A549 (cell line): ENCODE data around the gene NKX2-8. TPM values are rescaled to one million over a fixed set of nuclear protein-coding genes. Genes with fewer than 3 reads are reported as not detected.

ENCODE experiments used
- ATAC-seq, 2 experiments: fragments of 200-7000 bp in 1 of 2; fragments of >200 bp in 1 of 2; cut with Nextera tagmentation in 1 of 2; cut with Tn5 transposase in 1 of 2; 3 replicates each; pipeline versions ENCODE4 v1.8.0 to v1.9.1; 2018 to 2020; ENCODE audit warnings: mild to moderate bottlenecking in 1 of 2, moderate library complexity in 1 of 2
- CTCF ChIA-PET: fragments of 300-600 bp; sonication (Branson Sonifier 250); formaldehyde crosslinking; extraction: SDS; loops from one replicate; lab custom pipeline; 2021; ENCODE audit warnings: antibody characterized with exemption, inconsistent platforms; lab: Yijun Ruan, JAX
- POLR2A ChIA-PET: fragments of 350-600 bp; formaldehyde crosslinking; extraction: SDS; loops from one replicate; lab custom pipeline; 2021; ENCODE audit warnings: antibody characterized with exemption, inconsistent platforms; lab: Yijun Ruan, JAX
- DNase-seq, 2 experiments: peaks; one replicate each; pipeline versions ENCODE4 v3.0.0 to v3.0.0-alpha.2; 2011 to 2016; ENCODE audit warnings: low read depth in 1 of 2, low spot score in 1 of 2
- FAIRE-seq: peaks from 2 replicates; lab custom pipeline; 2011; peaks lifted over from hg19 to GRCh38; lab: Jason Lieb, UNC
- H3K27ac ChIP-seq, 2 experiments: fragments of >200 bp; sonication (Bioruptor Twin); formaldehyde crosslinking; 3 replicates each; pipeline ENCODE4 v1.5.1; 2016 to 2017
- H3K4me1 ChIP-seq: fragments of >200 bp; sonication (Bioruptor Twin); formaldehyde crosslinking; 3 replicates; pipeline ENCODE4 v1.6.1; 2016
- H3K4me2 ChIP-seq: fragments of >200 bp; sonication (Bioruptor Twin); formaldehyde crosslinking; 3 replicates; pipeline ENCODE4 v1.6.1; 2016
- H3K4me3 ChIP-seq: fragments of >200 bp; sonication (Bioruptor Twin); formaldehyde crosslinking; 3 replicates; pipeline ENCODE4 v1.5.1; 2016
- H3K9me3 ChIP-seq: fragments of >200 bp; sonication (Bioruptor Twin); formaldehyde crosslinking; 3 replicates; pipeline ENCODE4 v1.6.1; 2016
- CBX8 ChIP-seq: fragments of 200-600 bp; sonication (generic); IDR thresholded peaks from 2 replicates; pipeline ENCODE4 v1.6.1; 2016
- E2F6 ChIP-seq: IDR thresholded peaks from 2 replicates; pipeline ENCODE4 v1.6.1; 2012; ENCODE audit warnings: low read depth, borderline replicate concordance
- ELK1 ChIP-seq: fragments of 150-350 bp; IDR thresholded peaks from 2 replicates; pipeline ENCODE4 v1.6.1; 2014; ENCODE audit warnings: low read depth, mild to moderate bottlenecking, low read length
- FOXS1 ChIP-seq: fragments of 250-450 bp; sonication (Bioruptor Pico); IDR thresholded peaks from 2 replicates; pipeline ENCODE4 v1.5.0; 2020; ENCODE audit warnings: mild to moderate bottlenecking, moderate library complexity
- HMGXB4 ChIP-seq: fragments of 250-450 bp; sonication (Bioruptor Pico); IDR thresholded peaks from 2 replicates; pipeline ENCODE4 v1.5.0; 2021; ENCODE audit warnings: mild to moderate bottlenecking, moderate library complexity, borderline replicate concordance
- HOXA7 ChIP-seq: fragments of 250-450 bp; sonication (Bioruptor Pico); IDR thresholded peaks from 2 replicates; pipeline ENCODE4 v1.5.0; 2020; ENCODE audit warnings: mild to moderate bottlenecking, moderate library complexity
- HOXB13 ChIP-seq: fragments of 250-450 bp; sonication (Bioruptor Pico); IDR thresholded peaks from 2 replicates; pipeline ENCODE4 v1.5.0; 2020; ENCODE audit warnings: low read depth, mild to moderate bottlenecking, moderate library complexity
- HOXB5 ChIP-seq: fragments of 250-450 bp; sonication (Bioruptor Pico); IDR thresholded peaks from 2 replicates; pipeline ENCODE4 v1.5.0; 2020; ENCODE audit warnings: mild to moderate bottlenecking, moderate library complexity
- KDM5A ChIP-seq: fragments of 200-600 bp; sonication (generic); IDR thresholded peaks from 2 replicates; pipeline ENCODE4 v1.6.1; 2016; ENCODE audit warnings: antibody characterized with exemption, mild to moderate bottlenecking
- MAFK ChIP-seq: fragments of 450-650 bp; IDR thresholded peaks from 2 replicates; pipeline ENCODE4 v1.6.1; 2014; ENCODE audit not compliant: partially characterized antibody
- MAX ChIP-seq: IDR thresholded peaks from 2 replicates; pipeline ENCODE4 v1.6.1; 2012
- MYC ChIP-seq: IDR thresholded peaks from 2 replicates; pipeline ENCODE4 v1.6.1; 2012; ENCODE audit warnings: mild to moderate bottlenecking, inconsistent platforms, low read length, improper control_type of control experiment, borderline replicate concordance
- NR3C1 ChIP-seq: fragments of >200 bp; sonication (Bioruptor Twin); formaldehyde crosslinking; IDR thresholded peaks from 3 replicates; pipeline ENCODE4 v1.6.1; 2017
- PBX3 ChIP-seq: IDR thresholded peaks from 2 replicates; pipeline ENCODE4 v1.6.1; 2012
- RARB ChIP-seq: fragments of 250-450 bp; sonication (Bioruptor Pico); IDR thresholded peaks from 2 replicates; pipeline ENCODE4 v1.8.0; 2021; ENCODE audit warnings: mild to moderate bottlenecking, moderate library complexity
- REST ChIP-seq: fragments of 200-600 bp; sonication (generic); IDR thresholded peaks from 2 replicates; pipeline ENCODE4 v1.6.1; 2016; ENCODE audit warnings: antibody characterized with exemption, mild to moderate bottlenecking, moderate library complexity
- RFX5 ChIP-seq: fragments of 450-650 bp; IDR thresholded peaks from 2 replicates; pipeline ENCODE4 v1.7.1; 2014; ENCODE audit warnings: antibody characterized with exemption, mild to moderate bottlenecking, moderate library complexity
- SMC3 ChIP-seq: fragments of >200 bp; sonication (Bioruptor Twin); formaldehyde crosslinking; IDR thresholded peaks from 3 replicates; pipeline ENCODE4 v1.6.1; 2018; ENCODE audit warnings: inconsistent platforms
- TFCP2L1 ChIP-seq: fragments of 250-450 bp; sonication (Bioruptor Pico); IDR thresholded peaks from 2 replicates; pipeline ENCODE4 v1.5.0; 2021; ENCODE audit warnings: mild to moderate bottlenecking
- USF2 ChIP-seq: fragments of 450-650 bp; IDR thresholded peaks from 2 replicates; pipeline ENCODE4 v1.6.1; 2014; ENCODE audit warnings: antibody characterized with exemption
- ZC3H11A ChIP-seq: fragments of 450-650 bp; IDR thresholded peaks from 2 replicates; pipeline ENCODE4 v1.6.1; 2014; ENCODE audit warnings: antibody characterized with exemption, mild to moderate bottlenecking
- ZFP36 ChIP-seq: fragments of 450-650 bp; IDR thresholded peaks from 2 replicates; pipeline ENCODE4 v1.6.1; 2014; ENCODE audit warnings: borderline replicate concordance; ENCODE audit not compliant: partially characterized antibody
- ZNF302 ChIP-seq: fragments of 250-450 bp; sonication (Bioruptor Pico); IDR thresholded peaks from 2 replicates; pipeline ENCODE4 v1.9.0; 2021; ENCODE audit warnings: inconsistent platforms, mild to moderate bottlenecking, moderate library complexity
- ZSCAN20 ChIP-seq: fragments of 250-450 bp; sonication (Bioruptor Pico); IDR thresholded peaks from 2 replicates; pipeline ENCODE4 v1.8.0; 2022; ENCODE audit warnings: mild to moderate bottlenecking, moderate library complexity
- WGBS: methylation state at CpG from one replicate; pipeline ENCODE4 v1.1.6; 2017; ENCODE audit errors: missing lambda C conversion rate; 5-methylcytosine and 5-hydroxymethylcytosine counted together
- polyA plus RNA-seq, 4 experiments: library from polyadenylated mRNA; depleted of rRNA in 3 of 4; stranded (reverse); fragments of >200 nt; fragmentation: RNase III in 1 of 4; extraction: RNeasy Plus Mini Kit Qiagen cat#74134 plus additional on column Dnase treatment in 1 of 4; gene quantifications; 2 replicates in 3 of 4; 3 replicates in 1 of 4; pipeline ENCODE4 v1.2.3, GENCODE V29; 2011 to 2017

Gene NKX2-8
- polyA plus RNA-seq, 2 of the 4 experiments (the other 2 are of a cell fraction): 0.58 to 0.68 TPM

- ATAC-seq: no peak
- 68% methylated on average over 4 of the region's 4 CpGs for WGBS
- FAIRE-seq: no peak
- CTCF ChIA-PET: interaction anchor here (0.8 to 1.5 kb wide), 3 partner anchors 8 to 29 kb away, joined by 3 to 4 read pairs (median 3); no protein-coding TSS in a partner anchor
- Histone ChIP-seq H3K4me1 (no peaks in the 10 kb centered on the region), H3K9me3 (no peaks in the 10 kb centered on the region), H3K4me3 (no peak overlapping the region), H3K4me2 (no peak overlapping the region), H3K27ac (no peak overlapping the region)
- POLR2A ChIA-PET: no interaction called here
- TF ChIP-seq MAX (no peak), RARB (no peak), MAFK (no peak), KDM5A (no peak), ZFP36 (no peak), HMGXB4 (CRISPR knock-in tag) (no peak), HOXA7 (no peak), SMC3 (no peak), MYC (no peak), ZSCAN20 (CRISPR knock-in tag) (no peak), TFCP2L1 (CRISPR knock-in tag) (no peak), HOXB5 (CRISPR knock-in tag) (no peak), RFX5 (no peak), ZNF302 (CRISPR knock-in tag) (no peak)
- no peak for DNase-seq
Observed at GRCh38 chr14:36626151-36626550, 43.7 kb upstream of the NKX2-8 start.

GRCh38 chr14:36625436-36625835, 43.0 kb upstream of the NKX2-8 start:
- Histone ChIP-seq H3K27ac (no peak overlapping the region), H3K9me3 (no peaks in the 10 kb centered on the region), H3K4me1 (no peaks in the 10 kb centered on the region), H3K4me2 (no peak overlapping the region), H3K4me3 (no peak overlapping the region)
- FAIRE-seq (no peak), ATAC-seq (no peak), DNase-seq (no peak)
- CTCF ChIA-PET: interaction anchor here (0.9 to 1.5 kb wide), 3 partner anchors 23 to 321 kb away, joined by 4 to 7 read pairs (median 4); no protein-coding TSS in a partner anchor
- POLR2A ChIA-PET: no interaction called here
- WGBS: 64% methylated on average over 3 of the region's 4 CpGs
- no peak for TF ChIP-seq RARB
- no peak for TF ChIP-seq ZC3H11A
- no peak for TF ChIP-seq ELK1
- no peak for TF ChIP-seq USF2
- TF ChIP-seq CBX8: no peak
- no peak for TF ChIP-seq KDM5A
- no peak for TF ChIP-seq HOXB13 (CRISPR knock-in tag)

GRCh38 chr14:36625014-36625413, 42.6 kb upstream of the NKX2-8 start:
- Histone ChIP-seq H3K4me2 (no peak overlapping the region), H3K4me3 (no peak overlapping the region), H3K4me1 (no peaks in the 10 kb centered on the region), H3K9me3 (no peaks in the 10 kb centered on the region), H3K27ac (no peak overlapping the region)
- FAIRE-seq: no peak
- 50% methylated on average over 1 of the region's 1 CpG for WGBS
- ChIA-PET CTCF (interaction anchor here (0.9 to 1.5 kb wide), 4 partner anchors 23 to 321 kb away, joined by 3 to 7 read pairs (median 4); no protein-coding TSS in a partner anchor), POLR2A (no interaction called here)
- ATAC-seq: no peak
- DNase-seq: no peak
- TF ChIP-seq FOXS1 (CRISPR knock-in tag) (no peak), MYC (no peak), NR3C1 (no peak), E2F6 (no peak), USF2 (no peak), PBX3 (no peak), SMC3 (no peak), REST (no peak), TFCP2L1 (CRISPR knock-in tag) (no peak)
